ENCODE data around the gene DHRS7B. TPM values are rescaled to one million over a fixed set of nuclear protein-coding genes. Genes with fewer than 3 reads are reported as not detected.

Gene DHRS7B
- total RNA-seq, 1 donor = 15.2 TPM

- Histone ChIP-seq H3K9me3 (ENCODE audit: low read depth, low read length) (no peaks in the 10 kb centered on the region), H3K4me3 (ENCODE audit: insufficient read depth, low read length) (no peak overlapping the region), H3K4me1 (ENCODE audit: insufficient read depth, low read length) (no peaks in the 10 kb centered on the region), H3K27ac (ENCODE audit: low read depth, low read length) (peak overlapping the region; percentile 17), H4K20me1 (ENCODE audit: insufficient read depth, low read length) (peaks cover 61% of the 10 kb centered on the region), H3K27me3 (ENCODE audit: insufficient read depth, low read length) (no peaks in the 10 kb centered on the region), H3K36me3 (ENCODE audit: insufficient read depth, low read length) (peaks cover 27% of the 10 kb centered on the region), H3K4me2 (ENCODE audit: insufficient read depth, low read length) (no peak overlapping the region), H3K79me2 (ENCODE audit: insufficient read depth, low read length) (peaks cover 86% of the 10 kb centered on the region), H2AFZ (ENCODE audit: low read length) (no peak overlapping the region)
- peak; percentile 84 for DNase-seq (ENCODE audit: insufficient read length, low spot score, missing footprints)
- TF ChIP-seq CTCF (IDR thresholded peaks at IDR 0.05; ENCODE audit: extremely low read depth, low read depth, low read length) = no peak
Measured at GRCh38 chr17:21199311-21199710, 72.5 kb downstream of the DHRS7B start.

- no peak overlapping the region for H3K4me2 ChIP-seq (ENCODE audit: insufficient read depth, low read length)
- peaks cover 27% of the 10 kb centered on the region for H3K36me3 ChIP-seq (ENCODE audit: insufficient read depth, low read length)
- no peak overlapping the region for H2AFZ ChIP-seq (ENCODE audit: low read length)
- H3K9me3 ChIP-seq (ENCODE audit: low read depth, low read length) = no peaks in the 10 kb centered on the region
- H4K20me1 ChIP-seq (ENCODE audit: insufficient read depth, low read length) = peaks cover 67% of the 10 kb centered on the region
- peak; percentile 73 for DNase-seq (ENCODE audit: insufficient read length, low spot score, missing footprints)
- H3K4me1 ChIP-seq (ENCODE audit: insufficient read depth, low read length) = peaks cover 2% of the 10 kb centered on the region
- H3K27ac ChIP-seq (ENCODE audit: low read depth, low read length) = peak overlapping the region; percentile 17
- H3K79me2 ChIP-seq (ENCODE audit: insufficient read depth, low read length) = peaks cover 92% of the 10 kb centered on the region
- H3K4me3 ChIP-seq (ENCODE audit: insufficient read depth, low read length) = no peak overlapping the region
- no peaks in the 10 kb centered on the region for H3K27me3 ChIP-seq (ENCODE audit: insufficient read depth, low read length)
- TF ChIP-seq CTCF (IDR thresholded peaks at IDR 0.05; ENCODE audit: extremely low read depth, low read depth, low read length) = no peak
Measured at GRCh38 chr17:21199856-21200255, 73.1 kb downstream of the DHRS7B start.

- Histone ChIP-seq H3K27ac (ENCODE audit: low read depth, low read length) (no peak overlapping the region), H2AFZ (ENCODE audit: low read length) (no peak overlapping the region)
- peak; percentile 83 for DNase-seq (ENCODE audit: insufficient read length, low spot score, missing footprints)
Measured at GRCh38 chr17:21200590-21201297, 74.0 kb downstream of the DHRS7B start.

GRCh38 chr17:21201298-21201595 is 74.5 kb downstream of the DHRS7B start:
- no peak overlapping the region for H3K4me3 ChIP-seq (ENCODE audit: insufficient read depth, low read length)

More at GRCh38 chr17:21200590-21201297, 74.0 kb downstream of the DHRS7B start:
- H3K9me3 ChIP-seq (ENCODE audit: low read depth, low read length) = no peaks in the 10 kb centered on the region
- peaks cover 3% of the 10 kb centered on the region for H3K4me1 ChIP-seq (ENCODE audit: insufficient read depth, low read length)
- H4K20me1 ChIP-seq (ENCODE audit: insufficient read depth, low read length) = peaks cover 71% of the 10 kb centered on the region
- H3K4me2 ChIP-seq (ENCODE audit: insufficient read depth, low read length) = no peak overlapping the region
- no peaks in the 10 kb centered on the region for H3K27me3 ChIP-seq (ENCODE audit: insufficient read depth, low read length)
- TF ChIP-seq CTCF (IDR thresholded peaks at IDR 0.05; ENCODE audit: extremely low read depth, low read depth, low read length) = no peak
- H3K4me3 ChIP-seq (ENCODE audit: insufficient read depth, low read length) = no peak overlapping the region
- peaks cover 27% of the 10 kb centered on the region for H3K36me3 ChIP-seq (ENCODE audit: insufficient read depth, low read length)
- peaks cover 97% of the 10 kb centered on the region for H3K79me2 ChIP-seq (ENCODE audit: insufficient read depth, low read length)

More at GRCh38 chr17:21201298-21201595, 74.5 kb downstream of the DHRS7B start:
- H3K79me2 ChIP-seq (ENCODE audit: insufficient read depth, low read length) = peaks cover 98% of the 10 kb centered on the region
- no peaks in the 10 kb centered on the region for H3K27me3 ChIP-seq (ENCODE audit: insufficient read depth, low read length)
- peaks cover 3% of the 10 kb centered on the region for H3K4me1 ChIP-seq (ENCODE audit: insufficient read depth, low read length)
- no peak overlapping the region for H3K27ac ChIP-seq (ENCODE audit: low read depth, low read length)
- H3K36me3 ChIP-seq (ENCODE audit: insufficient read depth, low read length) = peaks cover 26% of the 10 kb centered on the region
- peak; percentile 79 for DNase-seq (ENCODE audit: insufficient read length, low spot score, missing footprints)
- H4K20me1 ChIP-seq (ENCODE audit: insufficient read depth, low read length) = peaks cover 73% of the 10 kb centered on the region
- H3K4me2 ChIP-seq (ENCODE audit: insufficient read depth, low read length) = no peak overlapping the region
- no peak for TF ChIP-seq CTCF (IDR thresholded peaks at IDR 0.05; ENCODE audit: extremely low read depth, low read depth, low read length)
- no peaks in the 10 kb centered on the region for H3K9me3 ChIP-seq (ENCODE audit: low read depth, low read length)
- H2AFZ ChIP-seq (ENCODE audit: low read length) = no peak overlapping the region
